Tibial nerve (tissue), 4 donors: ENCODE data around the gene OTOA. TPM values are rescaled to one million over a fixed set of nuclear protein-coding genes. Genes with fewer than 3 reads are reported as not detected.
A peak's percentile ranks its signal among the peaks of the same experiment; 100 is the strongest.
"Not testable (repeated sequence)": the region's sequence is repeated elsewhere in the genome, so short reads cannot be mapped to it uniquely, and the experiment has no call there.

Source experiments
- DNase-seq, 2 donors: peaks; one replicate each; pipeline ENCODE4 v3.0.0-alpha.2; 2019; ENCODE audit warnings: low spot score in 2 of 2
- H3K27ac ChIP-seq, 4 donors: fragments of 200-600 bp; sonication (generic) in 3 of 4; one replicate each; pipeline ENCODE4 v1.5.1; 2017 to 2019; ENCODE audit warnings: mild to moderate bottlenecking in 1 of 4
- H3K27me3 ChIP-seq, 2 donors: fragments of 200-600 bp; sonication (generic) in 1 of 2; one replicate each; pipeline versions ENCODE4 v1.5.1 to v1.6.0; 2017 to 2019
- H3K36me3 ChIP-seq, 3 donors: fragments of 200-600 bp; sonication (generic); one replicate each; pipeline ENCODE4 v1.5.1; 2018 to 2019
- H3K4me1 ChIP-seq, 4 donors: fragments of 200-600 bp; sonication (generic) in 3 of 4; one replicate each; pipeline ENCODE4 v1.5.1; 2017 to 2019
- H3K4me3 ChIP-seq, 4 donors: fragments of 200-600 bp; sonication (generic) in 3 of 4; one replicate each; pipeline ENCODE4 v1.5.1; 2017 to 2019; ENCODE audit warnings: mild to moderate bottlenecking in 1 of 4, moderate library complexity in 1 of 4
- H3K9me3 ChIP-seq, 4 donors: fragments of 200-600 bp; sonication (generic) in 3 of 4; one replicate each; pipeline ENCODE4 v1.5.1; 2017 to 2019
- EP300 ChIP-seq, 2 donors: sonication (generic); formaldehyde crosslinking; IDR thresholded peaks; one replicate each; pipeline ENCODE4 v1.6.1; 2017; ENCODE audit warnings: antibody characterized with exemption in 2 of 2, mild to moderate bottlenecking in 1 of 2
- POLR2A ChIP-seq, 2 donors: fragments of 450-650 bp; IDR thresholded peaks; one replicate each; pipeline ENCODE4 v1.6.1; 2017; ENCODE audit warnings: antibody characterized with exemption in 2 of 2, mild to moderate bottlenecking in 2 of 2, moderate library complexity in 2 of 2
- WGBS, 2 donors: methylation state at CpG; one replicate each; pipeline ENCODE4 v1.1.5; 2018; 5-methylcytosine and 5-hydroxymethylcytosine counted together
- total RNA-seq, 4 donors: library from RNA; depleted of rRNA; stranded (reverse); fragments of >200 nt; gene quantifications; one replicate each; pipeline ENCODE4 v1.1.0, GENCODE V29; 2016
- TF ChIP-seq, protein P1 (sequence below), 5 experiments: fragments of 200-600 bp in 3 of 5; fragments of 450-650 bp in 2 of 5; sonication (generic) in 3 of 5; IDR thresholded peaks; one replicate each; pipeline ENCODE4 v1.5.1; 2016 to 2019; ENCODE audit warnings: antibody characterized with exemption in 5 of 5, mild to moderate bottlenecking in 3 of 5, moderate library complexity in 2 of 5

OTOA gene
- total RNA-seq, 4 donors from 2014 or later, result 0.39 to 1.3 (median 0.90) TPM; not detected in 1

DNA sequence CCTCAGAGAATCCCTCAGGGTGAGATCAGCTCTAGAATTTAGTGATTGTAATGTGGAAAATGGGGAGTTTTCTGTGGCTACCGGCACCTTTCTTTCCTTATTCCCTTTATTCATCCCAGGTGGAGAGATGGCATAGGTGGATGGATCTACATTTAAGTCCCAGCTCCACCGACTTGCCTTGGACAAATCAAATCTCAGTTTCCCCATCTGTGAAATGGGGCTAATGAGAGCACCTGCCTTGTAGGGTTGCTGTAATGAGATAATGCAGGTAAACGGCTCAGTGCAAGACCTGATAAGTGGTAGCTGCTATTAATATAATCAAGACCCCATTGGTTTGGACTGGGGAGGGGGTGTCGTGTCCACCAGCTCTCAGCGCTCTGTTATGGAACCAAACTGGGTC lies 40.5 kb downstream of the OTOA start:
- no peaks in the 10 kb centered on the region for H3K36me3 ChIP-seq
- no peaks in the 10 kb centered on the region for H3K9me3 ChIP-seq
- TF ChIP-seq POLR2A (IDR thresholded peaks at IDR 0.05) (no peak), EP300 (IDR thresholded peaks at IDR 0.05) (no peak)
- TF ChIP-seq, protein P1, sequence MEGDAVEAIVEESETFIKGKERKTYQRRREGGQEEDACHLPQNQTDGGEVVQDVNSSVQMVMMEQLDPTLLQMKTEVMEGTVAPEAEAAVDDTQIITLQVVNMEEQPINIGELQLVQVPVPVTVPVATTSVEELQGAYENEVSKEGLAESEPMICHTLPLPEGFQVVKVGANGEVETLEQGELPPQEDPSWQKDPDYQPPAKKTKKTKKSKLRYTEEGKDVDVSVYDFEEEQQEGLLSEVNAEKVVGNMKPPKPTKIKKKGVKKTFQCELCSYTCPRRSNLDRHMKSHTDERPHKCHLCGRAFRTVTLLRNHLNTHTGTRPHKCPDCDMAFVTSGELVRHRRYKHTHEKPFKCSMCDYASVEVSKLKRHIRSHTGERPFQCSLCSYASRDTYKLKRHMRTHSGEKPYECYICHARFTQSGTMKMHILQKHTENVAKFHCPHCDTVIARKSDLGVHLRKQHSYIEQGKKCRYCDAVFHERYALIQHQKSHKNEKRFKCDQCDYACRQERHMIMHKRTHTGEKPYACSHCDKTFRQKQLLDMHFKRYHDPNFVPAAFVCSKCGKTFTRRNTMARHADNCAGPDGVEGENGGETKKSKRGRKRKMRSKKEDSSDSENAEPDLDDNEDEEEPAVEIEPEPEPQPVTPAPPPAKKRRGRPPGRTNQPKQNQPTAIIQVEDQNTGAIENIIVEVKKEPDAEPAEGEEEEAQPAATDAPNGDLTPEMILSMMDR (IDR thresholded peaks at IDR 0.05), result no peak
- no peaks in the 10 kb centered on the region for H3K27me3 ChIP-seq
- no peak for DNase-seq
- H3K27ac ChIP-seq, result no peak overlapping the region
- no peak overlapping the region for H3K4me3 ChIP-seq
- 93 to 94% methylated on average over 5 of the region's 5 CpGs for WGBS, 2 donors
- no peaks in the 10 kb centered on the region for H3K4me1 ChIP-seq

DNA sequence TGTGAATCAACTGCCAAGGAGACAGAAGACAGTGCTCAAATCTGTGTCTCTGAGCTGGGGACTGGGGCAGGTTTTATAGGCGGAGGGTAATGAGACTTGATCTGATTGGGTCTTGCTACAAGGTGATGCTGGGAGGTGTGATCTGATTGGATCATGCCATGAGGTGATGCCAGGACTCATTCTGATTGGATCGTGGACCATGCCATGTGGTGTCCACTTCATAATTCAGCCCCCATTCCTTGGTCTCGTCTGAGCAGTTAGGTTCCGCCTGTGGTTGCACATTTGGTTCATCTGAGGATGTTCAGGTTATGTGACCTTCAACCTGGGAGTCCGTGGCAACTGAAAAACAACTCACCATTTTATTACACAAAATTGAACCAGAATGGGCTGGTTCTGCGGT lies 41.0 kb downstream of the OTOA start:
- no peak for DNase-seq
- Histone ChIP-seq H3K27ac (no peak overlapping the region), H3K4me1 (no peaks in the 10 kb centered on the region), H3K27me3 (no peaks in the 10 kb centered on the region), H3K36me3 (no peaks in the 10 kb centered on the region), H3K4me3 (no peak overlapping the region), H3K9me3 (no peaks in the 10 kb centered on the region)
- WGBS, 2 donors, result 77 to 85% methylated on average over 6 of the region's 6 CpGs
- TF ChIP-seq POLR2A (IDR thresholded peaks at IDR 0.05) (no peak), EP300 (IDR thresholded peaks at IDR 0.05) (no peak)
- TF ChIP-seq, protein P1 (IDR thresholded peaks at IDR 0.05), result no peak

DNA sequence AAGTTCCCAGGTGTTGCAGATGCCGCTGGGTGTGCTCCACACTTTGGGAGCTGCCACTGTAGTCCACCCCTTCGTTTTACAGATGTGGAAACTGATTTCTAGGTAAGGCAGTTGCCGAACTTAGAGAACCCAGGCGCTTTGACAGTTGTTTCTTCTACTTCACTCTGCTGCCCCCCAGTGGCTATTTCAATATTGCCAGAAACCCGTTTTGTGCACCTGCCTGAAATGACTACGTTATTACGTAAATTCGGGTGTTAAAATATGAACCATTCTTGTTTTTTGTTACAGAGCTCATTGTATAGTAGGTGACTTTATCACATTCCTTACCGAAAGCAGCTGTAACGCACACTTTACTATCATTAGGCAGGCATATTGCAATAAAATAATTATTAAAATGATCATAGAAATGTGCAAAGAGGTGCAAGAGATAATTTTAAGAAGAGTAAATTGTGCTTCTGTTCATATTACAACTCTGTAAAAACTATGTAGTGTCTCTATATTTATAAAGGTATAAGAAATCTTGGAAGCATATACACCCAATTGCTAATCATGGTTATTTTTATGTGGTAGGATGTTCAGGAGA lies 44.9 kb downstream of the OTOA start:
- DNase-seq, result peak; percentile 74 to 98
- Histone ChIP-seq H3K4me3 (no peak overlapping the region), H3K9me3 (no peaks in the 10 kb centered on the region), H3K27ac (no peak overlapping the region), H3K27me3 (no peaks in the 10 kb centered on the region), H3K4me1 (no peaks in the 10 kb centered on the region), H3K36me3 (no peaks in the 10 kb centered on the region)
- no peak for TF ChIP-seq POLR2A (IDR thresholded peaks at IDR 0.05)
- TF ChIP-seq, protein P1 (IDR thresholded peaks at IDR 0.05), result peak; percentile 65 to 87 (median 70)
- 2 to 8% methylated on average over 10 of the region's 10 CpGs for WGBS, 2 donors

DNA sequence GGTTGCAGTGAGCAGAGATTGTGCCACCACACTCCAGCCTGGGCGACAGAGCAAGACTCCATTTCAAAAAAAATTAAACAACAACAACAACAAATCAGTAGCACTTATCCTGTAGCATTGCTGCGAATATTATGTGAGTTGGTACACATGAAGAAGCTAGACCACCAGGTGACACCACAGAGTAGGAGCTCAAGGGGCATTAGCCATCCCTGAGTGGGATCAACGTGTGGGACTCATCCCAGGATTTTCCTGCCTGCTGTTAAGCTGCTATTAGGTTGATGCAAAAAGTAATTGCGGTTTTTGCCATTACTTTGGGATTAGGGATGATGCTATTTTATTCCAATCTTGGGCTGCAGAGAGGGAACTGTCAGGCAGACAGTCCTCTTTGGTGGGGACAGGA lies 47.2 kb downstream of the OTOA start:
- TF ChIP-seq, protein P1 (IDR thresholded peaks at IDR 0.05), result no peak
- TF ChIP-seq EP300 (IDR thresholded peaks at IDR 0.05) (no peak), POLR2A (IDR thresholded peaks at IDR 0.05) (no peak)
- Histone ChIP-seq H3K27me3 (no peaks in the 10 kb centered on the region), H3K4me3 (no peak overlapping the region), H3K27ac (no peak overlapping the region), H3K4me1 (no peaks in the 10 kb centered on the region), H3K9me3 (no peaks in the 10 kb centered on the region), H3K36me3 (no peaks in the 10 kb centered on the region)
- no peak for DNase-seq
- 80 to 84% methylated on average over 4 of the region's 4 CpGs for WGBS, 2 donors

DNA sequence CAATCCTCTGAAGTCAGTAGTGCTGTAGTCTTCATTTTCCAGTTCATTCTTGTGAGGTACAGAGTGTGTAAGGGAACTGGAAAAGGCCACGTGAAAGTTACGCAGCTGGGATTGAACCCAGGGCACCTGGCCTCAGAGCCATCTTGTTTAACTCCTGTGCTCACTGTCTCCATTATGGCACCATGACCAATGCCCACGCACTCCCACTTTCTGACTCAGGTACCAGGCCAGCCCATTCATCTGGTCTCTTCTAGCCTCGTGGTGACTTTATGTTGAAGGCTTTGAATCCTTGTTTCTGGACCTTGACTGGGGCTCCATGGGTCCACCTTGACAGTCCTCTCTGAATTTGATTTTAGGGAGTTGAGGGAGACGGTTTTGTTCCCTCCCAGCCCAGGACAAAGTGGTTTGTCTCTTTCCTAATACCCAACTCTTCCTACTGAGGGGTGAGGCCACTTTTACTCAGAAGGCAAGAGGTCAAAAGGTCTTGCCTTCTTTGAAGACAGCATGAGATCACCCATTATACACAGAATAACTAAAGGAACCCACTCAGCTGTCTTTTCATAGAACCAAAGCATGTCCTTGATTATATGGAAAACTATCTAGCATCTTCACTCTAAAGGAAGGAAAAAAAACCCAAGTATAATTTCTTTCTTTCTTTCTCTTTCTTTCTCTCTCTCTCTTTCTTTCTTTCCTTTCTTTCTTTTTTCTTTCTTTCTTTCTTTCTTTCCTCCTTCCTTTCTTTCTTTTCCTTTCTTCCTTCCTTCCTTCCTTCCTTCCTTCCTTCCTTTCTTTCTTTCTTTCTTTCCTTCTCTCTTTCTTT lies 50.0 kb downstream of the OTOA start:
- DNase-seq, result no peak
- Histone ChIP-seq H3K27ac (no peak overlapping the region), H3K4me3 (no peak overlapping the region), H3K27me3 (no peaks in the 10 kb centered on the region), H3K36me3 (no peaks in the 10 kb centered on the region), H3K9me3 (no peaks in the 10 kb centered on the region), H3K4me1 (no peaks in the 10 kb centered on the region)
- WGBS, 2 donors, result 75 to 81% methylated on average over 5 of the region's 5 CpGs
- no peak for TF ChIP-seq POLR2A (IDR thresholded peaks at IDR 0.05)
- TF ChIP-seq EP300 (IDR thresholded peaks at IDR 0.05), result no peak
- TF ChIP-seq, protein P1 (IDR thresholded peaks at IDR 0.05), result no peak

DNA sequence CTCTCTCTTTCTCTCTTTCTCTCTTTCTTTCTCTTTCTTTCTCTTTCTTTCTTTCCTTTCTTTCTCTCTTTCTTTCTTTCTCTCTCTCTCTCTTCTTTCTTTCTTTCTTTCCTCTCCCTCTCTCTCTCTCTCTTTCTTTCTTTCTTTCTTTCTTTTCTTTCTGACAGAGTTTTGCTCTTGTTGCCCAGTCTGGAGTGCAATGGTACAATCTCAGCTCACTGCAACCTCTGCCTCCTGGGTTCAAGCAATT lies 50.5 kb downstream of the OTOA start:
- H3K9me3 ChIP-seq, H3K27me3 ChIP-seq, H3K4me1 ChIP-seq, H3K27ac ChIP-seq, DNase-seq, H3K36me3 ChIP-seq, H3K4me3 ChIP-seq: not testable (repeated sequence)
